GM13977 (cell line): ENCODE results near the gene ENO2.

Source experiments
- DNase-seq: peaks from one replicate; pipeline ENCODE4 v3.0.0; 2012; ENCODE audit warnings: low spot score
- CTCF ChIP-seq: IDR thresholded peaks from 2 replicates; pipeline ENCODE4 v1.5.1; 2012; ENCODE audit warnings: mild to moderate bottlenecking, control low read depth; ENCODE audit not compliant: insufficient read depth; ENCODE audit errors: extremely low read depth, missing control alignments
- in situ Hi-C: fragments of 300-500 bp; cut with MboI; formaldehyde crosslinking; loops from one replicate; pipeline ENCODE4 v1.12.0; 2022; ENCODE audit warnings: low sequenced_read_pairs, low pct_unique_long_range_greater_than_20kb, mixed read lengths, inconsistent platforms; ENCODE audit not compliant: unreplicated experiment

The ENO2 gene

GRCh38 chr12:6955108-6956020 lies 41.0 kb downstream of the ENO2 start:
- DNase-seq = no peak
- no peak for TF ChIP-seq CTCF
- in situ Hi-C loops = no loop called here

- in situ Hi-C loops = no loop called here
- no peak for TF ChIP-seq CTCF
- DNase-seq = no peak
Observed at GRCh38 chr12:6956021-6956727, 41.8 kb downstream of the ENO2 start.

- no peak for DNase-seq
- no peak for TF ChIP-seq CTCF
- in situ Hi-C loops = no loop called here
Observed at GRCh38 chr12:6957151-6957701, 42.8 kb downstream of the ENO2 start.

- no peak for DNase-seq
- in situ Hi-C loops = no loop called here
- TF ChIP-seq CTCF = no peak
Observed at GRCh38 chr12:6957741-6958608, 43.6 kb downstream of the ENO2 start.

- DNase-seq = no peak
- no peak for TF ChIP-seq CTCF
- in situ Hi-C loops = no loop called here
Observed at GRCh38 chr12:6958609-6959057, 44.3 kb downstream of the ENO2 start.
